Esophagus muscularis mucosa (tissue), 4 donors: ENCODE data around the gene HBZ.
"Not testable (repeated sequence)": the region's sequence is repeated elsewhere in the genome, so short reads cannot be mapped to it uniquely, and the experiment has no call there.

Experiments
- CTCF ChIP-seq, 3 experiments: fragments of 200-600 bp in 2 of 3; fragments of 450-650 bp in 1 of 3; sonication (generic) in 2 of 3; IDR thresholded peaks; one replicate each; pipeline ENCODE4 v1.5.1; 2017 to 2019; ENCODE audit warnings: antibody characterized with exemption in 3 of 3, mild to moderate bottlenecking in 2 of 3, moderate library complexity in 1 of 3
- EP300 ChIP-seq: sonication (generic); formaldehyde crosslinking; IDR thresholded peaks from one replicate; pipeline ENCODE4 v1.6.1; 2017; ENCODE audit warnings: antibody characterized with exemption
- POLR2AphosphoS5 ChIP-seq, 2 donors: sonication (generic); formaldehyde crosslinking; IDR thresholded peaks; one replicate each; pipeline ENCODE4 v1.6.1; 2017; ENCODE audit warnings: antibody characterized with exemption in 2 of 2

GRCh38 chr16:153550-154216 lies 1.2 kb downstream of the HBZ start:
- not testable (repeated sequence) for TF ChIP-seq CTCF (IDR thresholded peaks at IDR 0.05); POLR2AphosphoS5 (IDR thresholded peaks at IDR 0.05); EP300
